GM12878 (cell line): Measurements from ENCODE around the gene HECTD4. TPM values are rescaled to one million over a fixed set of nuclear protein-coding genes. Genes with fewer than 3 reads are reported as not detected.

Experiments used
- ATAC-seq: fragments of 200-7000 bp; cut with Tn5 transposase; 3 replicates; pipeline ENCODE4 v1.9.1; 2020; ENCODE audit warnings: mild to moderate bottlenecking, moderate library complexity
- BruUV-seq: library from RNA; stranded (reverse); fragments of 400-500 nt; replicated peaks from 2 replicates; lab custom pipeline; 2021; lab: Mats Ljungman, UMichigan
- CTCF ChIA-PET: fragments of 300-600 bp; sonication (Branson Sonifier 250); formaldehyde crosslinking; extraction: SDS; loops from one replicate; lab custom pipeline; 2021; ENCODE audit warnings: inconsistent platforms; lab: Yijun Ruan, JAX
- POLR2A ChIA-PET: fragments of 350-600 bp; formaldehyde crosslinking; extraction: SDS; loops from one replicate; lab custom pipeline; 2021; ENCODE audit warnings: inconsistent platforms; lab: Charles Lee
- RAD21 ChIA-PET: fragments of 300-600 bp; sonication (Branson Sonifier 250); formaldehyde crosslinking; loops from one replicate; lab custom pipeline; 2023; ENCODE audit warnings: antibody characterized with exemption; ENCODE audit not compliant: unreplicated experiment; lab: Charles Lee
- SMC1A ChIA-PET: fragments of 300-600 bp; sonication (Branson Sonifier 250); formaldehyde crosslinking; loops from one replicate; lab custom pipeline; 2023; ENCODE audit not compliant: unreplicated experiment, uncharacterized antibody; lab: Charles Lee
- DNase-seq: peaks from one replicate; pipeline ENCODE4 v3.0.0-alpha.2; 2011; ENCODE audit warnings: low read depth, low spot score
- FAIRE-seq: peaks from 3 replicates; lab custom pipeline; 2011; peaks lifted over from hg19 to GRCh38; lab: Jason Lieb, UNC
- H2AFZ ChIP-seq: 2 replicates; pipeline ENCODE4 v1.6.0; 2011; ENCODE audit warnings: low read depth, low read length, control low read depth; ENCODE audit not compliant: control insufficient read depth
- H3K27ac ChIP-seq: 2 replicates; pipeline ENCODE4 v1.5.1; 2011; ENCODE audit warnings: control low read depth; ENCODE audit not compliant: control insufficient read depth, insufficient read depth
- H3K27me3 ChIP-seq, 2 experiments: replicated peaks in 1 of 2; 2 replicates each; pipeline versions ENCODE4 v1.6.0 to v1.6.1; 2011; ENCODE audit warnings: low read length in 1 of 2; ENCODE audit not compliant: control insufficient read depth in 2 of 2, insufficient read depth in 2 of 2
- H3K36me3 ChIP-seq, 2 experiments: 2 replicates each; pipeline ENCODE4 v1.5.1; 2011; ENCODE audit warnings: low read length in 1 of 2; ENCODE audit not compliant: control insufficient read depth in 2 of 2, insufficient read depth in 2 of 2
- H3K4me1 ChIP-seq: 2 replicates; pipeline ENCODE4 v1.6.1; 2011; ENCODE audit warnings: mild to moderate bottlenecking, low read length, moderate library complexity, mixed read lengths; ENCODE audit not compliant: control insufficient read depth, insufficient read depth
- H3K4me2 ChIP-seq: 2 replicates; pipeline ENCODE4 v1.6.0; 2011; ENCODE audit warnings: control low read depth; ENCODE audit not compliant: control insufficient read depth, insufficient read depth
- H3K4me3 ChIP-seq: fragments of 200-600 bp; sonication (generic); 2 replicates; pipeline ENCODE4 v1.5.1; 2016
- H3K79me2 ChIP-seq: 2 replicates; pipeline ENCODE4 v1.6.0; 2011; ENCODE audit warnings: low read length; ENCODE audit not compliant: control insufficient read depth, insufficient read depth
- H3K9ac ChIP-seq: 2 replicates; pipeline ENCODE4 v1.8.0; 2011; ENCODE audit warnings: low read length, control low read depth, mixed read lengths; ENCODE audit not compliant: control insufficient read depth, insufficient read depth
- H3K9me3 ChIP-seq: replicated peaks from 3 replicates; pipeline ENCODE4 v1.5.1; 2011; ENCODE audit warnings: mild to moderate bottlenecking, low read length; ENCODE audit not compliant: control insufficient read depth, insufficient read depth
- H4K20me1 ChIP-seq: 2 replicates; pipeline ENCODE4 v1.6.0; 2011; ENCODE audit not compliant: control insufficient read depth, insufficient read depth
- BACH1 ChIP-seq: fragments of 450-650 bp; IDR thresholded peaks from 2 replicates; pipeline ENCODE4 v1.6.1; 2017; ENCODE audit warnings: mild to moderate bottlenecking, borderline replicate concordance
- CHD1 ChIP-seq: IDR thresholded peaks from 2 replicates; pipeline ENCODE4 v1.6.1; 2012; ENCODE audit warnings: low read depth, low read length, improper control_type of control experiment
- CREB1 ChIP-seq: IDR thresholded peaks from 2 replicates; pipeline ENCODE4 v1.6.1; 2012; ENCODE audit warnings: low read depth, mild to moderate bottlenecking, inconsistent platforms
- EED ChIP-seq: sonication (generic); IDR thresholded peaks from 2 replicates; pipeline ENCODE4 v1.6.1; 2016; ENCODE audit warnings: antibody characterized with exemption, low read depth
- GABPA ChIP-seq: IDR thresholded peaks from 2 replicates; pipeline ENCODE4 v1.6.1; 2014; ENCODE audit warnings: antibody characterized with exemption, low read depth, mild to moderate bottlenecking, inconsistent platforms
- LARP7 ChIP-seq: fragments of 450-650 bp; IDR thresholded peaks from 2 replicates; pipeline ENCODE4 v1.6.1; 2017; ENCODE audit warnings: mild to moderate bottlenecking
- MXI1 ChIP-seq: fragments of 150-350 bp; IDR thresholded peaks from 2 replicates; pipeline ENCODE4 v1.6.1; 2011; ENCODE audit warnings: low read depth, mild to moderate bottlenecking, inconsistent platforms, low read length, improper control_type of control experiment
- MYC ChIP-seq: IDR thresholded peaks from 2 replicates; pipeline ENCODE4 v1.6.1; 2011; ENCODE audit warnings: mild to moderate bottlenecking, low read length, moderate library complexity, inconsistent platforms; ENCODE audit not compliant: insufficient read depth, insufficient replicate concordance, insufficient read length, severe bottlenecking
- PAX8 ChIP-seq: fragments of 450-650 bp; IDR thresholded peaks from 2 replicates; pipeline ENCODE4 v1.6.1; 2017; ENCODE audit warnings: mild to moderate bottlenecking, moderate library complexity
- PML ChIP-seq: IDR thresholded peaks from 2 replicates; pipeline ENCODE4 v1.6.1; 2012; ENCODE audit warnings: low read length, inconsistent platforms
- SIN3A ChIP-seq: IDR thresholded peaks from 2 replicates; pipeline ENCODE4 v1.6.1; 2012; ENCODE audit warnings: low read depth, low read length, improper control_type of control experiment
- SMAD1 ChIP-seq: fragments of 450-650 bp; IDR thresholded peaks from 2 replicates; pipeline ENCODE4 v1.6.1; 2018; ENCODE audit warnings: mild to moderate bottlenecking, low read depth; ENCODE audit not compliant: partially characterized antibody
- TBL1XR1 ChIP-seq: IDR thresholded peaks from 2 replicates; pipeline ENCODE4 v1.6.1; 2012; ENCODE audit warnings: low read depth, low read length, improper control_type of control experiment
- TCF12 ChIP-seq: IDR thresholded peaks from 2 replicates; pipeline ENCODE4 v1.6.1; 2011; ENCODE audit warnings: low read depth, mild to moderate bottlenecking, low read length
- TCF7 ChIP-seq: IDR thresholded peaks from 2 replicates; pipeline ENCODE4 v1.6.1; 2014; ENCODE audit warnings: antibody characterized with exemption, borderline replicate concordance
- ZBED1 ChIP-seq: IDR thresholded peaks from 2 replicates; pipeline ENCODE4 v1.6.1; 2016; ENCODE audit warnings: borderline replicate concordance
- ZNF217 ChIP-seq: fragments of 450-650 bp; IDR thresholded peaks from 2 replicates; pipeline ENCODE4 v1.6.1; 2017; ENCODE audit warnings: antibody characterized with exemption, mild to moderate bottlenecking
- WGBS: methylation state at CpG from one replicate; pipeline ENCODE4 v1.1.6; 2016; ENCODE audit warnings: low lambda C conversion rate; ENCODE audit not compliant: insufficient replicate concordance, insufficient coverage; ENCODE audit errors: missing lambda C conversion rate; 5-methylcytosine and 5-hydroxymethylcytosine counted together
- in situ Hi-C: fragments of 300-500 bp; cut with MboI; formaldehyde crosslinking; loops from 9 replicates; pipeline ENCODE4 v1.14.3; 2018; ENCODE audit warnings: mixed read lengths
- intact Hi-C: fragments of 100-400 bp; cut with micrococcal nuclease; formaldehyde crosslinking; loops from one replicate; pipeline ENCODE4 v1.14.2; 2022; ENCODE audit not compliant: unreplicated experiment
- polyA plus RNA-seq, 11 experiments: library from polyadenylated mRNA; depleted of rRNA in 4 of 11; unstranded in 6 of 11; stranded (reverse) in 5 of 11; fragments of >200 nt; fragmentation: Nextera tagmentation in 4 of 11; fragmentation: Illumina TruSeq in 1 of 11; extraction: Ambion mirVana in 4 of 11; extraction: Trizol in 1 of 11; gene quantifications; 1 replicate in 1 of 11; 2 replicates in 10 of 11; pipeline versions ENCODE4 v1.2.1 to v1.2.3, GENCODE V29; 2011 to 2016; ENCODE audit warnings: inconsistent platforms in 2 of 11, missing spikeins in 2 of 11, low read depth in 1 of 11
- total RNA-seq, 4 experiments: library from RNA; depleted of rRNA in 3 of 4; stranded (reverse); fragments of >200 nt in 3 of 4; fragmentation: Illumina TruSeq in 1 of 4; extraction: Trizol in 1 of 4; gene quantifications; 2 replicates each; pipeline versions ENCODE4 v1.2.1 to v1.2.3, GENCODE V29; 2013 to 2021
- TF ChIP-seq, protein P1 (sequence below): fragments of 450-650 bp; formaldehyde crosslinking; IDR thresholded peaks from 2 replicates; pipeline ENCODE4 v1.5.0; 2022; ENCODE audit warnings: mild to moderate bottlenecking, missing genetic modification characterization
- TF ChIP-seq, protein P2 (sequence below): fragments of 450-650 bp; IDR thresholded peaks from 2 replicates; pipeline ENCODE4 v1.6.1; 2018; ENCODE audit warnings: borderline replicate concordance, mild to moderate bottlenecking; ENCODE audit not compliant: partially characterized antibody

The HECTD4 gene
- total and polyA plus RNA-seq, 10 of the 15 experiments (the other 5 are each of a cell fraction or from before 2014, with no cell fraction given) = 5.8 to 43.9 (median 17.9) TPM

GRCh38 chr12:112340230-112340629 lies 42.0 kb downstream of the HECTD4 start:
- H2AFZ ChIP-seq = no peak overlapping the region
- BruUV-seq = no TSS peak
- intact Hi-C loops (no loop called here), in situ Hi-C loops (no loop called here)
- peaks cover 14% of the 10 kb centered on the region for H3K4me1 ChIP-seq
- peaks cover 0 to 3% of the 10 kb centered on the region in 2 experiments; a peak in 1 of 4 replicates for H3K36me3 ChIP-seq
- TF ChIP-seq LARP7 (no peak), TCF7 (no peak), ZNF217 (no peak), PML (no peak), MXI1 (no peak), EED (no peak), ZBED1 (no peak), BACH1 (no peak), CHD1 (no peak), SMAD1 (no peak), SIN3A (no peak), MYC (no peak), CREB1 (no peak), TBL1XR1 (no peak), TCF12 (no peak), PAX8 (no peak), GABPA (no peak)
- TF ChIP-seq, protein P1, sequence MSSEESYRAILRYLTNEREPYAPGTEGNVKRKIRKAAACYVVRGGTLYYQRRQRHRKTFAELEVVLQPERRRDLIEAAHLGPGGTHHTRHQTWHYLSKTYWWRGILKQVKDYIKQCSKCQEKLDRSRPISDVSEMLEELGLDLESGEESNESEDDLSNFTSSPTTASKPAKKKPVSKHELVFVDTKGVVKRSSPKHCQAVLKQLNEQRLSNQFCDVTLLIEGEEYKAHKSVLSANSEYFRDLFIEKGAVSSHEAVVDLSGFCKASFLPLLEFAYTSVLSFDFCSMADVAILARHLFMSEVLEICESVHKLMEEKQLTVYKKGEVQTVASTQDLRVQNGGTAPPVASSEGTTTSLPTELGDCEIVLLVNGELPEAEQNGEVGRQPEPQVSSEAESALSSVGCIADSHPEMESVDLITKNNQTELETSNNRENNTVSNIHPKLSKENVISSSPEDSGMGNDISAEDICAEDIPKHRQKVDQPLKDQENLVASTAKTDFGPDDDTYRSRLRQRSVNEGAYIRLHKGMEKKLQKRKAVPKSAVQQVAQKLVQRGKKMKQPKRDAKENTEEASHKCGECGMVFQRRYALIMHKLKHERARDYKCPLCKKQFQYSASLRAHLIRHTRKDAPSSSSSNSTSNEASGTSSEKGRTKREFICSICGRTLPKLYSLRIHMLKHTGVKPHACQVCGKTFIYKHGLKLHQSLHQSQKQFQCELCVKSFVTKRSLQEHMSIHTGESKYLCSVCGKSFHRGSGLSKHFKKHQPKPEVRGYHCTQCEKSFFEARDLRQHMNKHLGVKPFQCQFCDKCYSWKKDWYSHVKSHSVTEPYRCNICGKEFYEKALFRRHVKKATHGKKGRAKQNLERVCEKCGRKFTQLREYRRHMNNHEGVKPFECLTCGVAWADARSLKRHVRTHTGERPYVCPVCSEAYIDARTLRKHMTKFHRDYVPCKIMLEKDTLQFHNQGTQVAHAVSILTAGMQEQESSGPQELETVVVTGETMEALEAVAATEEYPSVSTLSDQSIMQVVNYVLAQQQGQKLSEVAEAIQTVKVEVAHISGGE (CRISPR knock-in tag) = no peak
- TF ChIP-seq, protein P2, sequence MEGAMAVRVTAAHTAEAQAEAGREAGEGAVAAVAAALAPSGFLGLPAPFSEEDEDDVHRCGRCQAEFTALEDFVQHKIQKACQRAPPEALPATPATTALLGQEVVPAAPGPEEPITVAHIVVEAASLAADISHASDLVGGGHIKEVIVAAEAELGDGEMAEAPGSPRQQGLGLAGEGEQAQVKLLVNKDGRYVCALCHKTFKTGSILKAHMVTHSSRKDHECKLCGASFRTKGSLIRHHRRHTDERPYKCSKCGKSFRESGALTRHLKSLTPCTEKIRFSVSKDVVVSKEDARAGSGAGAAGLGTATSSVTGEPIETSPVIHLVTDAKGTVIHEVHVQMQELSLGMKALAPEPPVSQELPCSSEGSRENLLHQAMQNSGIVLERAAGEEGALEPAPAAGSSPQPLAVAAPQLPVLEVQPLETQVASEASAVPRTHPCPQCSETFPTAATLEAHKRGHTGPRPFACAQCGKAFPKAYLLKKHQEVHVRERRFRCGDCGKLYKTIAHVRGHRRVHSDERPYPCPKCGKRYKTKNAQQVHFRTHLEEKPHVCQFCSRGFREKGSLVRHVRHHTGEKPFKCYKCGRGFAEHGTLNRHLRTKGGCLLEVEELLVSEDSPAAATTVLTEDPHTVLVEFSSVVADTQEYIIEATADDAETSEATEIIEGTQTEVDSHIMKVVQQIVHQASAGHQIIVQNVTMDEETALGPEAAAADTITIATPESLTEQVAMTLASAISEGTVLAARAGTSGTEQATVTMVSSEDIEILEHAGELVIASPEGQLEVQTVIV = no peak
- no peaks in the 10 kb centered on the region for H3K27me3 ChIP-seq
- 76% methylated on average over 3 of the region's 3 CpGs for WGBS
- RAD21 ChIA-PET = no interaction called here
- CTCF ChIA-PET = no interaction called here
- no peak overlapping the region for H3K4me2 ChIP-seq
- ATAC-seq = no peak
- H3K4me3 ChIP-seq = no peak overlapping the region
- POLR2A ChIA-PET = interaction anchor here (0.5 kb wide), 1 partner anchor 25 kb away, joined by 4 read pairs; no protein-coding TSS in a partner anchor
- no peak for DNase-seq
- H3K27ac ChIP-seq = no peak overlapping the region
- no peak for FAIRE-seq
- no peaks in the 10 kb centered on the region for H4K20me1 ChIP-seq
- H3K9ac ChIP-seq = no peak overlapping the region
- no peaks in the 10 kb centered on the region for H3K9me3 ChIP-seq
- SMC1A ChIA-PET = interaction anchor here (0.6 to 1.8 kb wide), 3 partner anchors 10 to 16 kb away, joined by 3 read pairs; no protein-coding TSS in a partner anchor
- H3K79me2 ChIP-seq = peaks cover 15% of the 10 kb centered on the region
